COLO668 (cell line): ENCODE results near the gene RUFY3.
"Not testable (repeated sequence)": the region's sequence is repeated elsewhere in the genome, so short reads cannot be mapped to it uniquely, and the experiment has no call there.

Experiments
- DNase-seq: peaks from one replicate; lab custom pipeline; 2025; ENCODE audit not compliant: unreplicated experiment; lab: John Stamatoyannopoulos, UW

Gene RUFY3

DNA sequence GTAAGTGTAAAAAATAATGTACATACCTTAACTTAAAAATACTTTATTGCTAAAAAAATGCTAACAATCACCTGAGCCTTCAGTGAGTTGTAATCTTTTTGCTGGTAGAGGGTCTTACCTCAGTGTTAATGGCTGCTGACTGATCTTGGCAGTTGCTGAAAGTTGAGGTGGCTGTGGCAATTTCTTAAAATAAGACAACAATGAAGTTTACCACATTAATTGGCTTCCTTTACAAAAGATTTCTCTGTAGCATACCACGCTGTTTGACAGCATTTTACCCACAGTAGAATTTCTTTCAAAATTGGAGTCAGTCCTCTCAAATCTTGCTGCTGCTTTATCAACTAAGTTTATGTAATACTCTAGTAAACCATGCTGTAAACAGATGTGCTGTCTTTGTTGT is 47.6 kb downstream of the RUFY3 start:
- not testable (repeated sequence) for DNase-seq

DNA sequence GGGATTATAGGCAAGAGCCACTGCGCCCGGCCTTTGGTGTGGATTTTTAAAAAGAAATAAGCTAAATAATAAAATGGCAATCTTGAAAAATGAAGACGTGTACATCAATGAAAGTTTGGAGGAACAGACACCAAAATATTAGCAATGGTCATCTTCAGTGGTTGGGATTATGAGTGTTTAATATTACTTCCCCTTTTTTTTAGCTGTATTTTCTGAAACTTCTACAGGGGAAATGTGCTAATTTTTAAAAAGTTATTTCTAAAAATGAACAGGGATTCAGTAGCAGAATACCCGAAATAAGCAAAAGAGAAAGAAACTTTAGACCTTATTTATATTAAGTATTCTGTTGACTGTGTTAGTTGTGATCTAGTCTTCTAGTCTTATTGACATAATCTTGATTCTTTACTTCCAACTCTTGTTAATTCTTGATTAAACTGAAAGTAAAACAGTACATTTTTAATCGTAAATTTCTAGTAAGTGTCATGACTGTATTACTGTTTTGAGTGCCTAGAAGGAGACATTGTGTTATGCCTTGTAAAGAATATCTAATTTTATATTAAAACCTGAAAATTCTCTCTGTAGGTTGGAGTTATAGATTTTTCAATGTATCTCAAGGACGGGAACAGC is 51.3 kb downstream of the RUFY3 start:
- DNase-seq: no peak

DNA sequence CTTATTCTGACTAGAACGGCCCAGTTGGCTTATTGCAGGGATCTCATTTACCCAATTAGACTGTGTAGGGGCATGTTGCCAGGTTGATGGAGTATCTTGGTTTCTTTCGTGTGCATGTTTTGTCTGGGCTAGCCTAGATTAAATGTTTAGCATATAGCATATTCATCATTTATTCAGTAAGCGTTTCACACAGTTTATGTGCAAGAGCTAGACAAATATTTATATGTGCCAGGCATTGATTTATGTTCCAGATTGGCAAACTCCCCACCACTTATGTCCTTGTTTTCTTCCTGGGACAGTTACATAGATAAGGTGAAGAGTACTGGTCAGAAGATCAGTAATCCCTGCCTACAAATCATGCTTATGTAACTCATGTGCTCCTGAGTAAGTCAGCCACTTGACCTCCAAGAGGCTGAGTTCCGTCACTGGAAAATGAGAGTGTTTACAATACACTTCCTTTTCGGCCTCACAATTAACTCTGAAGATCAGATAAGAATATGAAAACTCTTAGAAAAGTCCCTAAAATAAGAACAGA is 57.2 kb downstream of the RUFY3 start:
- no peak for DNase-seq

GRCh38 chr4:70783096-70783495 is 61.3 kb downstream of the RUFY3 start:
- no peak for DNase-seq

GRCh38 chr4:70787496-70787895 is 65.7 kb downstream of the RUFY3 start:
- DNase-seq: no peak

- DNase-seq: no peak
Measured at GRCh38 chr4:70788733-70789132, 67.0 kb downstream of the RUFY3 start.

- no peak for DNase-seq
Measured at GRCh38 chr4:70793626-70794025, 71.9 kb downstream of the RUFY3 start.

DNA sequence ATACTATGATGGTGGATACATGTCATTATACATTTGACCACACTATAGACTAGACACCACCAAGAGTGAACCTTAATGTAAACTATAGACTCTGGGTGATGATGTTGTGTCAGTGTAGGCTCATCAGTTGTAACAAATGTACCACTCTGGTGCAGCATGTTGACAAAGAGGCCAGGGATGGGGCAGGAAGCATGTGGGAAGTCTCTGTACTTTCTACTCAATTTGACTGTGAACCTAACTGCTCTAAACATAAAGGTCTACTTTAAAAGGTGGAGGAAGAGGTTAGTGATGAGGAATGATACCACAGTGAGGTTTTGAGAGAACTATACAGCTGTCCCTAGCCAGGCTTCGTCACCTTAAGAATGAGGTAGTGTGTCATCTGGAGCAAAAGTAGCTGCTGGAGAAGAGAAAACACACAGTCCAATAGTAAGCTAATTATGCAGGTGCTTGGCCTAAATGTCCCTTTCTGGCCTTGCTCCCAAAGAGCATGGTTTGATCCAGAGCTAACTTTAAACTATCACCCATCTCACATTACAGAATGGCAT is 79.6 kb downstream of the RUFY3 start:
- no peak for DNase-seq

DNA sequence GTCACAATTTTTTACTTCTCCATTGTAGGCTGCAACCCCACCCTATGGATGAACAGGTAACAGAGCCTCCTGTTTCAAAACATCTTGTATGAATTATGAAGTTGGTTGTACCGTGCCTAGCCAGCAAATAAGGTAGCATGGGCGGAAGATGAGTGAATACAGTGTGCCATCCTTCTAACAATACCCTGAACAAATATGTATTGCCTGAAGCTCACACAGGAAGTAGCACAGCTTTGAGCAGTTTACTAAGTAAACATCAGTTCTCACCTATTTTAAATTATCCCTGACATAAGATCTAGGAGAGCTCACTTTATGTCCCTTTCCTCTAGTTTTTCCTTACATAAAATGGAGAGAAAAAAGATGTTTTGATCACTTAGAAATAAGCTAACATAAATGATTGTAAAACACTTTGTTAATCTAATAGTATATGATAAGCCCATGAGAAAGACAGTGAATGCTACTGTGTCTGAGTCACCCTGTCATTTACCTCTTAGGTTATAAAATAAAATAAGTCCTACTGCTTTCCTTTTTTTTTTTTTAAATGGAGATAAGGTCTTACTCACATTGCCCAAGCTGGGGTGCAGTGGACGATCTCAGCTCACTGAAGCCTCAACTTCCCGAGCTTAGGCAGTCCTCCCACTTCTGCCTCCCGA is 81.3 kb downstream of the RUFY3 start:
- DNase-seq: peak; percentile 10

DNA sequence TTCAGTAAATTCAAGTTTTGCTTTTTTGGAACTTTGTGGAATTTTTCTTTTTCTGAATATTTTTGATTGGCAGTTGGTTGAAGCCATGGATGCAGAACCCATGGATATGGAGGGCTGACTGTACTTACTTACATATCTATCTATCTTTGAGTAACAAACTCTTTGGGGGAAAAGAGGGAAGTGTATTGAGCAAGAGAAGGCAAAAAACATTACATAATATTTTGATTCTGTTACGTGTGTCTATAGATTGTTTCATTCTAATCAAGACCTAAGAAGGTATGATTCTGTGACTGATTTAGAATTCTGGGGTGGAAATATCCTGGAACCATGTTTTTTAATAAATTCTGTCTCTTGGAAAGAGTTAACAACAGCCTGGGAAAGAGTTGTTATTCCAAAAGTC is 86.4 kb downstream of the RUFY3 start:
- no peak for DNase-seq

GRCh38 chr4:70815370-70815769 is 93.6 kb downstream of the RUFY3 start:
- DNase-seq: no peak

DNA sequence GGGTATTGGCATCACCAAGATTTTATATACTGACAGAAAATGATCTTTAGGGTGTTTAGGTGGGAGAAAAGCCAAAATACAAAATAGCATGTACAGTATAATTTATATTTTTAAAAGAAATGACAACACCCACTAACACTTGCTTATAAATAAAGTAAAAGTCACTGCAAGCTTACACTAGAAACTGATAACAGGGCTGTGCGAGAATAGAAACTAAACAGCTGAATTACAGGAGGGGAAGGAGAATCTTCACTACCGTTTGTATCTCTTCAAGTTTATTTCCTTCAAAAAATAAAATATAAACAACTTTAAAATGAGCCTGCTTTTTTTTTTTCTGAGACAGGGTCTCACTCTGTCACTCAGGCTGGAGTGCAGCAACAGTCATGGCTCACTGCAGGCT is 95.1 kb downstream of the RUFY3 start:
- no peak for DNase-seq

DNA sequence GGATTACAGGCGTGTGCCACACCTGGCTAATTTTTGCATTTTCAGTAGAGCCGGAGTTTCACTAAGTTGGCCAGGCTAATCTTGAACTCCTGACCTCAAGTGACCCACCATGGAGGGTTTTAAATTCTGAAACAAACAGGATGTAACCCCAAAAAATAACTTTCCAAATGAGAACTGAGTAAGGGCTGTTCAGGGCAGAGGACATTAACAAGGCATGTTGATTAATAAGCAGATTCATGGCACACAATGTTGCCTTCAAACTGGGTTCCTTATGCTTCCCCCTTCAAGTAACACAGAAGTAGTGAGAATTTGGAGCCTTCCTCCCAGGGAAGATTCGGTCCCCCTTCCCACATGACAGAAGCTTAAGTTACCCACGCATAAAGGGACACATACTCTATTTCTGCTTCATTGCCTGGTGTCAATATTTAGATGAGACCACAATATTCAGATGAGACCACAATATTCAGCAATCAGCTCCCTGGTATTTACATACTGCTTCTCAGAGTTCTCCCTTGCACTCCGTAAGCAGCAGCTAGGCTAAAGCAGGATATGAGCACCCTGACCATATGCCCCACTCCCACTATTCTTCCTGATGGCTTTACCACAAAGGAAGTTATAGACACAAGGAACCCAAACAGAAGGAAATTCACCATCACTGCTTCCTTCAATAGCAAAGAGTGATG is 96.5 kb downstream of the RUFY3 start:
- DNase-seq: no peak

DNA sequence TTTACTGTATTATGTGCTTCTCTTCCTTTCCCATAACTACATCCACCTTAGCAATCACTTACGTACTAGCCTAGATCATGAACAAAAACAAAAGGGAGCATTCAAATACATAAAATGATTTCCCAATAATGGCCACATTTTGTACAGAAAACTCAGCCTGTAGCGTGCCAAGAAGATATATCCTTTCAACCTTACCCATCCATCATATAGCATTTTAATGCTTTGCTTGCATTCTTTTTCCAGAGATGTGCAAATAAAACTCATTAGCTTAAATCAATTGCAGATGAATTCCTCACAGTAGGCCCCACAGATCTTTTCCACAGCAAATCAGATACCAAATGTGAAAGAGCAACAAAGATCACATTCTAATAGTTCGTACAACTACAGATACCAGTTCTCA is 97.2 kb downstream of the RUFY3 start:
- DNase-seq: no peak

DNA sequence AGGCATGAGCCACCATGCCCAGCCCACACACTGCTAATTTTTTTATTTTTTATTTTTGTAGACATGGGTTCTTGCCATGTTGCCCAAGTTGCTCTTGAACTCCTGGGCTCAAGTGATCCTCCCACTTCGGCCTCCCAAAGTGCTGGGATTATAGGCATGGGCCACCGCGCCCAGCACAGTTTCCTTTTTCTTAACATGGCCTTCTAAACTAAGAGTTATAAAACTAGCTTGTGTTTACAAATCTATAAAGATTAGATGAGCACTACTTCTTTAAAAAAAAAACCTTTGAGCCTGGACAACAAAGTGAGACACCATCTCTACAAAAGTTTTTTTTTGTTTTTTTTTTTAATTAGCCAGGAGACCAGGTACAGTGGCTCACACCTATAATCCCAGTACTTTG is 107.3 kb downstream of the RUFY3 start:
- no peak for DNase-seq

DNA sequence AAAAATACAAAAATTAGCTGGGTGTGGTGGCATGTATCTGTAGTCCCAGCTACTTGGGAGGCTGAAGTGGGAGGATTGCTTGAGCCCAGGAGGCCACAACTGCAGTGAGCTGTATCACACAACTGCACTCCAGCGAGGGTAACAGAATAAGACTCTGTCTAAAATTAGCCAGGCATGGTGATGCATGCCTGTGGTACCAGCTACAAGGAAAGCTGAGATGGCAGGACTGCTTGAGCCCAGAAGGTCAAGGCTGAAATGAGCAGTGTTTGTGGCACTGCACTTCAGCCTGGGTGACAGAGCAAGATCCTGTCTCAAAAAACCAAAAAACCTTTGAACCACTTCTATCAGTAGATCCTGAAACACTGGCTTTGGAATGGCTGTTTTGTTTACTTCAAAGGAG is 107.7 kb downstream of the RUFY3 start:
- DNase-seq: no peak

GRCh38 chr4:70830054-70830453 is 108.3 kb downstream of the RUFY3 start:
- no peak for DNase-seq

DNA sequence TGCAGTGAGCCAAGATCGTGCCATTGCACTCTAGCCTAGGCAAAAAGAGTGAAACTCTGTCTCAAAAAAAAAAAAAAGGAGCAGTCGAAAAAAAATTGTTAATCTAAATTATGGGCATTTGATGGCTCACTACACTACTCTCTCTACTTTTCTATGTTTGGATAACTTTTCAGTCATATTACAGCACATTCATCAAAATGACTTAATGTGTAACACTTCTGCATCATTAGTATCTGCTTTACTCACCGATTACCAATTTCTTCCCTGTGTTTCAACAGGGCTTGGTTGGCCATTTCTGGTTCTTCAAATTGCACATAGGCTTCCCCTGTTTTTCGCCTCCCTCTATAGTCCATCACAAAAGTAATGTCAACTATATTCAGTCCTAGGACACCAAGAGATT is 109.5 kb downstream of the RUFY3 start:
- no peak for DNase-seq

- no peak for DNase-seq
Measured at GRCh38 chr4:70833675-70834074, 111.9 kb downstream of the RUFY3 start.

DNA sequence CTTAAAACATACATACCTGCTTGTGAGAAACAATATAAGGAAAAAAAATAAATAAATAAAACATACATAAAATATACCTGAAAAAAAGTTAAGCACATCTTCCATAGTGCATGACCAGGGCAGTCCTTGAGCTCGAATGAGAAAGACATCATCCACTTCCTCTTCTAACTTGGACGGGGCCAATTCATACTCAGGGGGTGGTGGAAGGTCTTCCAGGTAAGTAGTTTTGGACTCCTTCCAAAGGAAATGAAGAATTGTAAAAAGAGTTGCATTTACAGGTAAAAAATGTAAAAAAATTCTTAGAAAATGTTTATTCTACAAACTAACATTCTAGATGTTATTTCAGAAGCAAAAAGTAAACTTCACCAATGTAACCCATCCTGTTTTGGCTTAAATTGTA is 114.3 kb downstream of the RUFY3 start:
- DNase-seq: no peak

- DNase-seq: no peak
Measured at GRCh38 chr4:70838204-70838603, 116.4 kb downstream of the RUFY3 start.
